Activated T-cell treated with anti-CD3 and anti-CD28 coated beads, Interleukin-2, amount 50 U/mL, for 24 hours (primary cell): Measurements from ENCODE around the gene CDH12.
"Not testable (repeated sequence)": the region's sequence is repeated elsewhere in the genome, so short reads cannot be mapped to it uniquely, and the experiment has no call there.

Experiments used
- DNase-seq: peaks from one replicate; pipeline ENCODE4 v3.0.0-alpha.2; 2020
- H3K27ac Mint-ChIP-seq: 2 replicates; pipeline ENCODE4 v1.8.0; 2020; ENCODE audit warnings: mild to moderate bottlenecking, mixed read lengths
- H3K27me3 Mint-ChIP-seq: 2 replicates; pipeline ENCODE4 v1.8.0; 2020; ENCODE audit warnings: mixed read lengths
- H3K36me3 Mint-ChIP-seq: 2 replicates; pipeline ENCODE4 v1.8.0; 2020; ENCODE audit warnings: low read depth, mixed read lengths
- H3K4me1 Mint-ChIP-seq: 2 replicates; pipeline ENCODE4 v1.8.0; 2020; ENCODE audit warnings: low read depth, mixed read lengths
- H3K4me3 Mint-ChIP-seq: 2 replicates; pipeline ENCODE4 v1.8.0; 2020; ENCODE audit warnings: mild to moderate bottlenecking, moderate library complexity, mixed read lengths
- H3K9me3 Mint-ChIP-seq: 2 replicates; pipeline ENCODE4 v1.8.0; 2020; ENCODE audit warnings: mixed read lengths

The CDH12 gene

GRCh38 chr5:22249209-22249729 is 603.9 kb downstream of the CDH12 start:
- Mint-ChIP-seq H3K27me3 (no peaks in the 10 kb centered on the region), H3K27ac (no peak overlapping the region)
- DNase-seq: no peak

GRCh38 chr5:22245770-22246169 is 607.4 kb downstream of the CDH12 start:
- Mint-ChIP-seq H3K27ac (no peak overlapping the region), H3K4me3 (no peak overlapping the region)

More at GRCh38 chr5:22249209-22249729, 603.9 kb downstream of the CDH12 start:
- H3K4me1 Mint-ChIP-seq: no peaks in the 10 kb centered on the region
- H3K36me3 Mint-ChIP-seq: no peaks in the 10 kb centered on the region
- no peak overlapping the region for H3K4me3 Mint-ChIP-seq
- peaks cover 7% of the 10 kb centered on the region for H3K9me3 Mint-ChIP-seq

GRCh38 chr5:22242532-22242931 is 610.6 kb downstream of the CDH12 start:
- H3K27me3 Mint-ChIP-seq: no peaks in the 10 kb centered on the region
- H3K27ac Mint-ChIP-seq: no peak overlapping the region
- H3K4me3 Mint-ChIP-seq: no peak overlapping the region
- H3K36me3 Mint-ChIP-seq: no peaks in the 10 kb centered on the region
- H3K4me1 Mint-ChIP-seq: no peaks in the 10 kb centered on the region
- peaks cover 2% of the 10 kb centered on the region for H3K9me3 Mint-ChIP-seq
- no peak for DNase-seq

More at GRCh38 chr5:22245770-22246169, 607.4 kb downstream of the CDH12 start:
- H3K9me3 Mint-ChIP-seq: peaks cover 7% of the 10 kb centered on the region
- no peaks in the 10 kb centered on the region for H3K36me3 Mint-ChIP-seq
- DNase-seq: no peak
- H3K4me1 Mint-ChIP-seq: no peaks in the 10 kb centered on the region
- H3K27me3 Mint-ChIP-seq: no peaks in the 10 kb centered on the region

GRCh38 chr5:22238047-22238446 is 615.1 kb downstream of the CDH12 start:
- no peaks in the 10 kb centered on the region for H3K36me3 Mint-ChIP-seq
- no peak overlapping the region for H3K4me3 Mint-ChIP-seq
- H3K9me3 Mint-ChIP-seq: peaks cover 6% of the 10 kb centered on the region
- H3K4me1 Mint-ChIP-seq: no peaks in the 10 kb centered on the region
- DNase-seq: no peak
- H3K27ac Mint-ChIP-seq: no peak overlapping the region
- H3K27me3 Mint-ChIP-seq: no peaks in the 10 kb centered on the region

GRCh38 chr5:22226423-22226822 is 626.7 kb downstream of the CDH12 start:
- no peak overlapping the region for H3K4me3 Mint-ChIP-seq
- DNase-seq: no peak
- H3K27me3 Mint-ChIP-seq: no peaks in the 10 kb centered on the region
- peaks cover 8% of the 10 kb centered on the region for H3K9me3 Mint-ChIP-seq
- no peaks in the 10 kb centered on the region for H3K36me3 Mint-ChIP-seq
- no peaks in the 10 kb centered on the region for H3K4me1 Mint-ChIP-seq
- H3K27ac Mint-ChIP-seq: no peak overlapping the region

GRCh38 chr5:22223079-22223478 is 630.1 kb downstream of the CDH12 start:
- no peak overlapping the region for H3K4me3 Mint-ChIP-seq
- H3K36me3 Mint-ChIP-seq: no peaks in the 10 kb centered on the region
- no peaks in the 10 kb centered on the region for H3K4me1 Mint-ChIP-seq

GRCh38 chr5:22213703-22214495 is 639.2 kb downstream of the CDH12 start:
- not testable (repeated sequence) for H3K4me3 Mint-ChIP-seq, H3K4me1 Mint-ChIP-seq, H3K9me3 Mint-ChIP-seq, H3K27ac Mint-ChIP-seq, DNase-seq, H3K27me3 Mint-ChIP-seq, H3K36me3 Mint-ChIP-seq

More at GRCh38 chr5:22223079-22223478, 630.1 kb downstream of the CDH12 start:
- Mint-ChIP-seq H3K9me3 (peaks cover 2% of the 10 kb centered on the region), H3K27ac (no peak overlapping the region), H3K27me3 (no peaks in the 10 kb centered on the region)
- DNase-seq: no peak

GRCh38 chr5:22212254-22212991 is 640.7 kb downstream of the CDH12 start:
- H3K36me3 Mint-ChIP-seq, H3K4me3 Mint-ChIP-seq, DNase-seq, H3K27me3 Mint-ChIP-seq, H3K9me3 Mint-ChIP-seq, H3K27ac Mint-ChIP-seq, H3K4me1 Mint-ChIP-seq: not testable (repeated sequence)

- H3K27me3 Mint-ChIP-seq, H3K9me3 Mint-ChIP-seq, H3K4me3 Mint-ChIP-seq, H3K27ac Mint-ChIP-seq, DNase-seq, H3K36me3 Mint-ChIP-seq, H3K4me1 Mint-ChIP-seq: not testable (repeated sequence)
Observed at GRCh38 chr5:22208463-22208862, 644.7 kb downstream of the CDH12 start.

GRCh38 chr5:22188651-22189050 is 664.5 kb downstream of the CDH12 start:
- not testable (repeated sequence) for H3K9me3 Mint-ChIP-seq, DNase-seq, H3K4me1 Mint-ChIP-seq, H3K36me3 Mint-ChIP-seq, H3K27ac Mint-ChIP-seq, H3K27me3 Mint-ChIP-seq, H3K4me3 Mint-ChIP-seq

GRCh38 chr5:22187632-22188228 is 665.4 kb downstream of the CDH12 start:
- H3K27ac Mint-ChIP-seq, H3K36me3 Mint-ChIP-seq: not testable (repeated sequence)

GRCh38 chr5:22169226-22169625 is 683.9 kb downstream of the CDH12 start:
- not testable (repeated sequence) for H3K27ac Mint-ChIP-seq, H3K9me3 Mint-ChIP-seq, DNase-seq

More at GRCh38 chr5:22187632-22188228, 665.4 kb downstream of the CDH12 start:
- H3K4me3 Mint-ChIP-seq, DNase-seq, H3K27me3 Mint-ChIP-seq, H3K4me1 Mint-ChIP-seq, H3K9me3 Mint-ChIP-seq: not testable (repeated sequence)

GRCh38 chr5:22168704-22169103 is 684.4 kb downstream of the CDH12 start:
- not testable (repeated sequence) for DNase-seq, H3K4me3 Mint-ChIP-seq, H3K27ac Mint-ChIP-seq, H3K36me3 Mint-ChIP-seq, H3K27me3 Mint-ChIP-seq, H3K9me3 Mint-ChIP-seq, H3K4me1 Mint-ChIP-seq

More at GRCh38 chr5:22169226-22169625, 683.9 kb downstream of the CDH12 start:
- not testable (repeated sequence) for H3K27me3 Mint-ChIP-seq, H3K36me3 Mint-ChIP-seq, H3K4me1 Mint-ChIP-seq, H3K4me3 Mint-ChIP-seq

GRCh38 chr5:22165931-22166330 is 687.2 kb downstream of the CDH12 start:
- not testable (repeated sequence) for H3K36me3 Mint-ChIP-seq, H3K27me3 Mint-ChIP-seq, H3K27ac Mint-ChIP-seq, H3K4me3 Mint-ChIP-seq, H3K4me1 Mint-ChIP-seq, DNase-seq
- peaks cover 12% of the 10 kb centered on the region for H3K9me3 Mint-ChIP-seq
